NCI-H1092 treated with DMSO at 0.1 percent for 48 hours (cell line): Measurements from ENCODE around the gene DGKD.

ENCODE experiments used
- DNase-seq: peaks from one replicate; lab custom pipeline; 2025; lab: John Stamatoyannopoulos, UW

Gene DGKD

DNA sequence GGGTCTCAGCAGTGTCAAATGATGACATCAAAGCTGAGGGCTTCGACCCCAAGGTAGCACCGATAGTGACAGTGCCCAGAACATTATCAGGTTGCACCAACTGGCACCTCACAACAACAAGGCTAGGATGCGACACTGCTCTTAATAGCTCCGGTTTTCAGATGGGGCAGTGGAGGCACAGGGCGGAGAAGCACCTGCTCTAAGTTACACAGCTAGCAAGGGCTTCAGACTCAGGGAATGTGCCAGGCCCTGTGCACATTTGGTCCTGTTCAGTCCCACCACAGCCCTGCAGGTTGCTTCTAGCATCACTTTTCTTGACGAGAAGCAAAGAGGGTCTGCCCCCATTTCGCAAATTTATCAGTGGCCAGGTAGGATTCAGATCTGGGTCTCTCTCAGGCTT lies 74.1 kb downstream of the DGKD start:
- DNase-seq, result no peak

DNA sequence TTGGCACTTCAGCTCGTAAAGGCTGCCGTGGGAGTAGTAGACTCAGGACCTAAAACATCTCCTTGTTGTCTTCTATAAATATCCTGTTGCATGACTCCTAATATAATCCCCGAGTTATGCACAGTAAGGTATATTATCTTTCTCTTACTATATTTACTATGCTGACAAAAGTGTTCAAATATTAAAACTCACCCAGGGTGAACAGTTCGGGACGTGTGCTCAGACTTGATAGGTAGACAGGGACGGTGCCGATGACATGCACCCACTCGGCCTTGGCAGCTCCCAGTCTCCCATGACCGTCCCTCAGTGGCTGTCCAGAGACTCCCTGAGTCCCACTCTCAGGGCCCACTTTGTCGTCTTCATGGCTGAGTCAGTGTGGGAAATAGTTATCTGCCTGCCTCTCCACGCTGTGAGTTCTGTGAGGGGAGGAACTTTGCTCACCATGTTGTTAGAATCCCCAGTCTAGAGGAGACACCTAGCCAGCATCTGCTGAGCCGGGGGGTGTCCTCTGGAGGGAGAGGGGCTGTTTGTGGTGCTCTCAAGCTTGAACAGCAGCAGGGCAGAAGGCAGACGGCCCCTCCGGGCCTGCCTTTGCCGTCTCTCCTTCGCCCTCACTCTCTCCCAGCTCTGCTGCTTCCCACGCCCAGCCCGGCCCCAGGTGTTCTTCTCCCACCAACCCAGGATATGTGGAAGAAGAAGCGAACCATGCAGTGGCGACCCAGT lies 75.0 kb downstream of the DGKD start:
- DNase-seq, result no peak

DNA sequence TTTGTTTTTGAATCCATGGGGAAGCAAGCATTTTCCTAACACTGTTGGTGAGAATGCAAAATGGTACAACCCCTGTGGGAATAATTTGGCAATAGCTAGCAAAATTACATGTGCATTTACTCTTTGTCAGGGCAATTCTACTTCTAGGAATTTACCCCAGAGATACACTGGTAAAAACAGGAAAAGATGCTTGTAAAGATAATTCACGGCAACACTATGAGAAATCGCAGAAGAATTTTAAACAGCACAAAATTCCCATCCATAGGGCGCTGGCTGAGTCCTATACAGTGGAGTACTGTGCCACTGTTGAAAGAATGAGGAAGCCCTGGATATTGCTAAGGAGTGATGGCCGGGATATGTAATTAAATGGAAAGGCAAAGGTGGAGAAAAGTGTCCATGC lies 75.8 kb downstream of the DGKD start:
- DNase-seq, result no peak

DNA sequence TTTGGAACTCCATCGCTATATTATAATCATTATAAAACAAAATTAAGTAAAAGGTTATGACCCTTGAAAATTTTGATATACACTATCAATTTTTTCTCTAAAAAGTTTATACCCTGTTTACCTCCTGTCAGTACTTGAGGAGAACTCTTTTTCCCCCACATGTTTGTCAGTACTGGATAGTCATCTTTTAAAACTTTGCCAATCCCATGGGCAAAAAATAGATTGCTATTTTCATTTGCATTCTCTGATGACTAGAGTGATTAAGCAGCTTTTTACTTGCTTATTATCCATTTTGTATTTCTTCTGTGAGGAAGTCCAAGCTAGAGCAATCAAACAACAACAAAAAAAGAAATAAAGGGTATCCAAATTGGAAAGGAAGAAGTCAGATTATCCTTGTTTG lies 76.4 kb downstream of the DGKD start:
- no peak for DNase-seq

DNA sequence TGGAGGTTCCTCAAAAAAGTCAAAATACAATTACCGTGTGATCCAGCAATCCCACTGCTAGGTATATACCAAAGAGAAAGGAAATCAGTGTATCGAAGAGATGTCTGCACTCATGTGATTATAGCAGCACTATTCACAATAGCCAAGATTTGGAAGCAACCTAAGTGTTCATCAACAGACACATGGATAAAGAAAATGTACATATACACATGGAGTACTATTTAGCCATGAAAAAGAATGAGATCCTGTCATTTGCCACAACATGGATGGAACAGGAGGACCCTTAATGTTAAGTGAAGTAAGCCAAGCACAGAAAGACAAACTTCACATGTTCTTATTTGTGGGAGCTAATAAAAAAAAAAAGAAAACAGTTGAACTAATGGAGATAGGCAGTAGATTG lies 78.7 kb downstream of the DGKD start:
- no peak for DNase-seq

DNA sequence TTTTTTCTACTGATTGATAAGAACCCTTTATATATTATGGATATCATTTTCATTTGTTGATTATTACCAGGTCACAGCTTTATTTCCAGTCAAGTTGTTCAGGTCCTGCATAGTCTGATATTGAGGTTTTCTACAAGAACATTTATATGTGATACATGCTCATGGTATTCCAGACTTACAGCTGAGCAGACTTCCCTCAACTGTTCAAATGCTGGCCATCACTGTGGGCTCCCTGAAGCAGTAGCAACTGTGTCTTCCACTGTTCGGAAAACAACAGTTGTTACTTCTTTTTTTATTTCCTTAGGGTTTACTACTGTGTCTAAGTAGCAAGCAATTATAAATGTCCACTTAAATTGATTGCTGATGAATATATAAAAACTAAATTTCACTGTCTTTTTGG lies 79.5 kb downstream of the DGKD start:
- no peak for DNase-seq

DNA sequence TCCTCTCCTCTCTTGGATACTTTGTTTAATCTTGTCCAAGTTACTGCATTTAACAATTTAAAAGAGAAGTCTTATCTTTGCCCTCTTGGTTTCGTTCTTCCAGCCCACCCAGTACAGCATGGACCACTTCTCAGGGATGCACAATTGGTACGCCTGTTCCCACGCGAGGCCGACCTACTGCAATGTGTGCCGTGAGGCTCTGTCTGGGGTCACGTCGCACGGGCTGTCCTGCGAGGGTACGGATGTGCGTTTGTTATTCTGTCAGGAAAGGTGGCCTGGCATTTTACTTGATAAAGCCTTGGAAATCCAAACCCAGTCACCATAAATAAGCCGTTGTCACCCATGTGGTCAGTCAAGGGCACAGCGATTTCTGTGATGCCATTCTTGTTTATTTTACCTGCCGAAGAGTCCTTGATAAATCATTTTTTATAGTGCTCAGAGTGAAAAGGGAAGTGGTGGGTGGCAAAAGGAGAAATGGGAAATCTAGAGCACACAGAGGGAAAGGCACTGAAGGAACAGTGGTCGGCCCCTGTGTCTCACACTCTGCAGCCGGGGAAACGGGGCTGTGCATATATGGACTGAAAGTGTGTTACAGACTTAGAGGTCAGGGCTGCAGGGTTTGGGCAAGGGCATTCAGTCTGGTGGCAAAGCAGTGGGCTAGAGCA lies 80.5 kb downstream of the DGKD start:
- no peak for DNase-seq

DNA sequence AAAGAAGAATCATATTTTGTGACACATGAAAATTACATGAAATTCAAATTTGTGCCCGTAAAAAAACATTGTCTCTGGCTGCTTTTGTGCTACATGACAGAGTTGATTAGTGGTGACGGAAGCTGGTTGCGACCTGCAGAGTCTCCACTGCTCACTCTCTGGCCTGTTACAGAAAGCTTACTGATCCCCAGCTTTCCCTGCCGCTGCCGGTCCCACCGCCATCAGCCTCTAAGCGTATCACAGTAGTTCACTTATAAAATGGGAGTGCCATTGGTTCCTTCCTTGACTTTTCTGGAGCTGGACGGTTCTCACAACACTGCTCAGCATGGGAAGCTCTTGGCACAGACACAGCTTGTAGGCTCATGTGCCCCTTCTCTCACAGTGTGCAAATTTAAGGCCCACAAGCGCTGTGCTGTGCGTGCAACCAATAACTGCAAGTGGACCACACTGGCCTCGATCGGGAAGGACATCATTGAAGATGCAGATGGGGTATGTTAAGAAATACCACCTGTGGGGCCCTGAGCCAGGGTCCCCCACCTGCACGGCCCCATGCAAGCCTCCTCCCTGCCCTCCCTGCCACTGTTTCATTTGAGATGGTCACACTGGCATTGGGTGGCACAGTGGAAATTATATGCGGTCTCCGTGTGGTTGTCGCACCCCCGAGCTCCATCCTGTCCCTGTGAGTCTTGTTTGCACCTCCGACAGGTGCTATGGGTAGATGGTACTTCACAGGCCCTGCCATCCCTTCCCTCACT lies 81.3 kb downstream of the DGKD start:
- DNase-seq, result no peak

DNA sequence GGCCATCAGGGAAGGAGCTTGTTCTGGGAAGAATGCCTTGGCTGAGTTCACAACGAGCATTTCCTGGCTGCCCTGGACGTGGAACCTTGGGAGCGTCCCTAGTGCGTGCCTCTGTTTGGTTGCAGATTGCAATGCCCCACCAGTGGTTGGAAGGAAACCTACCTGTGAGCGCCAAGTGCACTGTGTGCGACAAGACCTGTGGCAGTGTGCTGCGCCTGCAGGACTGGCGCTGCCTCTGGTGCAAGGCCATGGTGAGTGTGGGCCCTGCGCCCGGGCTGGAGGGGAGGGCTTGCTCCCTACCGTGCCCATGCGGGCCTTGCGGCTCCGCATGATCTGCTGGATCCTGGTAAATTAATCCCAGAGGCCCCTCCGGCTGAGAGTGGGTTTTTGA lies 81.9 kb downstream of the DGKD start:
- DNase-seq, result no peak

DNA sequence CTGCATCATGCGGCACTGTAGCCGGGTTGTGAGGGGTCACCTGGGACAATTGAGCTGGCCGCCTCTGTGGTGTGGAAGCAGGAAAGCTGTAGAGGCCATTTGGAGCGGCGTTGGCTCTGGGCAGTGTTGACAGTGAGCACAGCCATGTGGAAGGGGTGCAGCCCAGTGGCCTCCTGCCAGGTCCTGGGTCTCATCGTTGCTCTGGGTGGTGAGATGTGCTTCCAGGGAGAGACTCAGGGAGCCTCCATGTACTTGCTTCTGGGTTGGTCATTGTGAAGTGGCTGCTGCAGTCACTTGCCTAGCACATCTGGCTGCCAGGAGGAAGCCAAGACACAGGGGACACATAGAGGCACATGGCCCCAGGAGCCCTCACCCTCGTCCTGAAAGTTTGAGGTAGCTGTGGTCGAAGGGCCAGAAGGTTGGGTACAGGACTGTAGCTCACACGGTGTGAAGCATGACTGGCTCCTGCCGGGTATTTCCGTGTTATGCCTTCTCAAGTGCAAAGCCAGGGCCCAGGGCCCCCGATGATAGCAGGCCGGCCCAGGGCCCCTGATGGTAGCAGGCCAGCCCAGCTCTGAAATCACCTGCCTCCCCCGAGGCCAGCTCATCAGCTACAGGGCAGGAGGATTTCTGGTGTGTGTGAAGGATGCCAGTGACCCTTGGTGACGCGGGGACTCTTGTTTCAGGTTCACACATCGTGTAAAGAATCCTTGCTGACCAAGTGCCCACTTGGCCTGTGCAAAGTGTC lies 82.6 kb downstream of the DGKD start:
- DNase-seq, result no peak

DNA sequence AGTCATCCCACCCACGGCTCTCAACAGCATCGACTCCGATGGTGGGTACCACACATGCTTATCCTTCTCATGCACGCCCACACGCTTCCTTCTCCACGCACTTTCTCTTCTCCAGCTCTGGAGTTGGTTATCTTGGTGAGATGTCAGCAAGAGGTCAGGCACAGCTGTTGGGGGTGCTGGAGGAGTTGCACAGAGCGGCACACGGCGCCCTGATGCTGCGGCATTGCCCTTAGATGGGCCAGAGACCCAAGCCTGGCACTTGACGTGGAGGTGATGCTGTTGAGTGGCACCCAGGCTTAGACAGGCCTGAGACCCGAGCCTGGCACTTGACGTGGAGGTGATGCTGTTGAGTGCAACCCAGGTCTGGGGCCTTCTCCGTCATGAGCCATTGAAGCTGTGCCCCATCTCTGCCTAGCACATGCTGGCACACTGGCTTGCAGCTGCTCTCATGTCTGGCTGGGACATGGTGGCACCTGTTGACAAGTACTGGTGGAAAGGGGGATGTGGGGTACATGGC lies 83.2 kb downstream of the DGKD start:
- no peak for DNase-seq

DNA sequence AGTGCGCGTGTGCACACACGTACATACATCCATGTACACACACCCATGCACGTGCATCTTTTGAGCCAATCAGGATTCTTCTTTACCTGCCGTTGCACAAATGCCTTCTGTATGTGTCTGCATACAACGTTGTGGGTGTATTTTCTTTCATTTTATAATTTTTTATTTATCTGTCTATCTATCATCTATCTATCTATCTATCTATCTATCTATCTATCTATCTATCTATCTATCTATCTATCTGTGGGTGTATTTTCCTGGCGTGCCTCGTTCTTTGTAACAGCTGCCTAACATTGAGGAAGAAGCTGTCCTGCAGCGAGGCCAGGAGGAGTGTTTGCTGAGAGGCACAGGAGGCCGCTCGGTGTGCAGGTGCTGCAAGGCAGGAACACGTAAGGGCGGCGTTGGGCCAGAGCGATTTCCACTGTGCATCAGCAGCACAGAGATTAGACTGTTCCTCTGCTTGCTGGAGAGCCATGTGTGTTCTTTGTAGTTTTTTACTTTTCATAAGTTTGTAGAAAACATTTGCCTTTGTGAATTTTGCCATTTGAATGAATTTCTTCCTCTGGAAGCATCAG lies 84.4 kb downstream of the DGKD start:
- no peak for DNase-seq

DNA sequence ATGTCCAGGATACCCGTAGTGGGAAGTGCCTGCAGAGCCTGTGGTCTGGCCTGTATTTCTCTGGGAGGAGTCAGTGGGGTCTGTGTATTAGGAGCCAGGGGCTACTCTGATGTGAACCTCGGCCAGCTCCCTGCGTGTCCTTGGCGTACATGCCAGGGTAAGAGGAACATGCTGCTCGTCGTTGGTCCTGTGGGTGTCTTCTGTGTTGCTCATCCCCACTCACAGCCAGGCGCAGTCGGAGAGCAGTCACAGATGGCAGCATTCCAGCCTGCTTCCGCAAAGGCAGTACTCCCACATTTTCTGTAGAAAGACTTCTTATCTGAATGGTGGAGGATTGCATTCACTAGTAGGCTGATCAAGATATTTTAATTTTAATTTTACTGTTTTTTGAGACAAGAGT lies 84.9 kb downstream of the DGKD start:
- no peak for DNase-seq

DNA sequence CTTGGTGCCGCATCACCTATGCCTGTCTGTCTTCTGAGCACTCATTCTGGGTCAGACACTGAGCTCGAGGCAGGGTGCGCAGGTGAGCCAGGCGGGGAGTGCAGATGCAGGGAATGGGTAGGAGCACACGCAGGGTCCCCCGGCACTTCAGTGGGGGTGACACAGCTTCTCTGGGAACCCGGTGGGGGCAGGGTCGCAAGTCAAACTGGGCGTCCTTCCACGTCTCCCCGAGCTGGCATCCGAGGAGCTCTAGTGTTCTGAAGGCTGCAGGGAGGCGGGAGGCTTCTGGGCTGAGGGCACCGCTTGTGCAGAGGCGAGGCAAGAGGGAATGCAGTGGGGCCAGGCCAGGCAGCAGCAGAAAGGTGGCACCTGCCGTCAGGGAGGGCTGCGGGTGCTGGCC lies 86.0 kb downstream of the DGKD start:
- DNase-seq, result no peak

DNA sequence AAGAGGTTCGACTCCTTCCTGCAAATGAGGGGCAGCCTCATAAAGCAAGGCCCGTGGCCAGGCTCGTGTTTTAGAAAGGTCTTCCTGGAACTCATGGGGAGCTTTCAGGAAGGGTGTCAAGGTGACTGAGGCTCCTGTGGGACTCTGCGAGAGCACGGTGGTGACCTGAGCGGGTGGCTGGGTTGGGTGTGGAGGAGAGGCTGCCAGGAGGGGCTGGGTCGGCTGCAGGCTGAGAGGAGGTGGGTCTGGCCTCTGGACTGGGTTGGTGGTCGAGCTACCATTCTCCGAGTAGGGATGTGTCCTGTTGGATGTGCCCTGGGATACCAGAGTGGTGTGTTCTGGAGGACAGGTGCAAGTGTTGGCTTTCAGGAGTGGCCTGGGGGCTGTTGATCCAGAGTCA lies 86.4 kb downstream of the DGKD start:
- no peak for DNase-seq

DNA sequence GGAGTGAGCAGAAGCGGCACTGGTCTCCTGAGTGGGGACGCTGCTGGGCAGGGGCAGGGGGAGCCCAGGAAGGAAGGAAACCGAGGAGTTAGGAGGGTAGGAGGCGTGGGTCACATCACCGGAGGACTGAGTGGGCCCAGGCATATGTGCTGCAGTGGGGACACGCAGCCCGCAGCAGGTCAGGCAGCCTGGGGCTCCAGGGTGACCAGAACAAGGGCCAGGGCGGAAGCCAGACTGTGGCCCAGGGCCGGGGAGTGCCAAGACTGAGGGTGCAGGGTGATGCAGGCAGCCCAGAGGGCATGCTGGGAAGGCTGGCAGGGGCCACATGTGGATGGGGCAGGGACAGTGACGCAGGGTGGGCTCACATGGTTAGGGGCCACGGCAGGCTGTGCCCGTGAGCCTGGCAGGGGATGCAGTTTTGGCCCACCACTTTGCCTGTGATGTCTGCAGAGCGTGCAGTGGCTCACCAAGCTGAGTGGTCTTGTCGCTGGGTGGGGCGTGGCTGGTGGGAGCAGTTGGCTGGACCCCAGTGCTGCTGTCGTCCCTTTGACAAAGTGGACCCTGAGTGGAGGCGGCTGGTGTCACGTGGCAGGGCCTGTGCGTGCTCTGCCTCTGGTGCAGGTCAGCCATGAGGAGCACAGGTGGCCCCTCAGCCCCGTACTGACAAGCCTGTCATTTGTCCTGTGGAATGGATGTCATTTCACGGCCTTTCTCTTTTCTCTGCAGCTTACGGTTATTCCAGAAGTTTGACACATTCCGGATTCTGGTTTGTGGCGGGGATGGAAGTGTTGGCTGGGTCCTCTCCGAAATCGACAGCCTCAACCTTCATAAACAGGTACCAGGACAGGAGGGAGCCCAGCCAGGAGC lies 87.1 kb downstream of the DGKD start:
- no peak for DNase-seq

DNA sequence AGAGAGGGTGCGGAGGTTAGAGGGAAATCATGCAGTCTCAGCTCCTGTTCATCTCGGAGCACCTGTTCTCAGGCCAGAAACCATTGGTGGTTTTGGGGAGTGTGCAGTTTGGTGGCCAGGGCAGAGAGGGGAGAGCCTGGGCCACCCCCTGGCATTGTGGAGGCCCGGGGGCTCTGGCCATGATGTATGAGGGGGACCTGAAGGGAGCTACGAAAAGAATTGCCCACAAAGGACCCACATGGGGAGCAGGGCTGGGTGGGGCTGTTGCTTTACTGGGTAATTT lies 87.7 kb downstream of the DGKD start:
- DNase-seq, result no peak

DNA sequence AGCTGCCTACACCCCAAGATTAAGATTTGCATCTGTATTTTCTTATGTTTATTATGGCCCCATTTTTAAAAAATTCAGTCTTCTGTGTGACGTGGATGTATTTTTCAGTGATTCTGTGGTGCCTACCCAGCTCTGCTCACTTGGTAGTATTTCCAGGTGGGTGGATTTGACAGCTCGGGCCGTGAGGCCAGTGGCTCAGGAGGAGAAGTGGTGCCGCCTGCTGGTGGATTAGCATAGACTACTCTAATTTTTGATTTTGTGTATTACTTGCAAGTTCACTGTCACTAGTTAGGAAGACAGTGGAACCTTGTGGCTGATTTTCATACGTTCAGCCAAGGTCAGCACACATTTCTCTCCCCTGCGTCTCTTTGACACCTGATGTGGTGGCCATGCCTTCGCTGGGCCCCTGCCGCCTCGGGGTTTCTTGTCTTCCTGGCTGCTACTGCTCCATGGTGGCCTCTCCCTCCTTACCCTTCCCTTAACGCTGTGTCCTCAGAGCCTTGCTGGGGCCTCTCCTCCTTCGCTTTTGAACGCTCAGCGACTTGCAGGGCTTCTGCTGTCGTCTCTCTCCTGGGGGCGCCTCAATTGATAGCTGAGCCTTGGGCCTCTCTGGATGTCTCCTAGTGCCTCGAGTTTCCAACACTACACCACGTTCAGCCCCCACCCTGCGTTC lies 89.4 kb downstream of the DGKD start:
- peak; percentile 54 for DNase-seq

DNA sequence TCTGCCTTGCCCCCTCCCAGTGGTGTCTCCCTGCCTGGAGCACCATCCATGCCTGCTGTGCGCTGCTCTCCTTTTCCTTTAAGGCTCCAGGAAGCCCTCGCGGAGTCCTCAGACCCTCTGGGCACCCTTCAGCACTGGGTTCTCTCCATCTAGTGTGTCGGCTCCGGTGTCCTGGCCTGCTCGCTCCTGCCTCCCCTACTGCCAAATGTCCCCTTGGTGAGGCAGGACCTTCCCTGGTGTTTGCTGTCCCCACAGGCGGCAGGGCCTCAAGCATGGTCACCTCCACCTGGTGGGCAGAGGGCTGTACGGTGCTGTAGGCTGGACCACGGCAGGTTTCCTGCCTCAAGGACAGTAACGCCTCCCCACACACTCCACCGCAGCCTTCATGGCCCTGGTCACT lies 90.2 kb downstream of the DGKD start:
- no peak for DNase-seq

DNA sequence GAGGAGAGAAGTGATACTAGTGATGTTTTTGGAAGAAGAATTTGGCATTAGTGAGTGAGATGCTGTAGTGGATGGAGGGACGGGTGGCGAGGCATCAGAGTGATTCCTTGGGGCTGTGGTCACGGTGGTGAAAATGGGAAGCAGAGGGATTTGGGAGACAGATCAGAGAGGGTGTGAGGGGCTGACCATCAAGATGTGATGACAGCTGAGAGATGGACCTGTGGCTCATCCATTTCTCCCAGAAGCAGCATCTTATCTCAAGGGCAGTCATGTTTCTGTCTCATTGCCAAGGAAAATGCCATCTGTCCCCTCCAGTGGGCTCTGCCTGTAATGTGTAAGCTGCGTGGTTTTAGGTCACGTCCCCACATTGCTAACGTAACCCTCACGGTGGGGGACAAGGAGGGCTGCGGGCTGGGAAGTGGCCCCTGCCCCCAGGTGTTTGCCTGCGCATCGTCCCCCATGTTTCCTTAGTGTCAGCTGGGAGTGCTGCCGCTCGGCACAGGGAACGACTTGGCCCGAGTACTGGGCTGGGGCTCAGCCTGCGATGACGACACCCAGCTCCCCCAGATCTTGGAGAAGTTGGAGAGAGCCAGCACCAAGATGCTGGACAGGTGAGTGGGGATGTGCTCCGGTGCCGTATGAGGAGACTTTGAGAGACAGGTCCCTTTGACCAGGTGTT lies 91.0 kb downstream of the DGKD start:
- DNase-seq, result no peak
